ENCODE data around the gene SIGLEC9. TPM values are rescaled to one million over a fixed set of nuclear protein-coding genes. Genes with fewer than 3 reads are reported as not detected.

Gene SIGLEC9
- total RNA-seq, 1 experiment from 2014 or later: not detected

GRCh38 chr19:51119611-51120010, 5.1 kb upstream of the SIGLEC9 start:
- H3K27ac Mint-ChIP-seq: no peak overlapping the region
- H3K27me3 Mint-ChIP-seq (ENCODE audit: low read depth): peaks cover 20% of the 10 kb centered on the region
- TF ChIP-seq STAT6 (CRISPR knock-in tag; conservative IDR thresholded peaks at IDR 0.05; ENCODE audit: low read depth): no peak
- no peak for TF ChIP-seq GRHL2 (CRISPR knock-in tag; IDR thresholded peaks at IDR 0.05; ENCODE audit: insufficient replicate concordance, severe bottlenecking)
- no peak for TF ChIP-seq NR2C2 (CRISPR knock-in tag; IDR thresholded peaks at IDR 0.05)
- TF ChIP-seq ZNF425 (CRISPR knock-in tag; conservative IDR thresholded peaks at IDR 0.05): no peak
- TF ChIP-seq JAZF1 (CRISPR knock-in tag; IDR thresholded peaks at IDR 0.05): no peak
- TF ChIP-seq CBFB (CRISPR knock-in tag; IDR thresholded peaks at IDR 0.05; ENCODE audit: low read depth): no peak
- no peak for TF ChIP-seq USF2 (CRISPR knock-in tag; IDR thresholded peaks at IDR 0.05)
- TF ChIP-seq GTF2I (CRISPR knock-in tag; conservative IDR thresholded peaks at IDR 0.05): no peak
- TF ChIP-seq TP53 (CRISPR knock-in tag; IDR thresholded peaks at IDR 0.05): no peak
- ATAC-seq (no peak), DNase-seq (ENCODE audit: low spot score) (no peak)
- no peaks in the 10 kb centered on the region; the same call in 1 of the 2 replicates for H3K4me1 Mint-ChIP-seq
- H3K4me3 Mint-ChIP-seq: no peak overlapping the region
- no peaks in the 10 kb centered on the region for H3K36me3 Mint-ChIP-seq
- POLR2A ChIA-PET: no interaction called here
- no peaks in the 10 kb centered on the region for H3K9me3 Mint-ChIP-seq
- CTCF ChIA-PET: interaction anchor here (0.9 to 2.0 kb wide), 3 partner anchors 8 to 39 kb away, joined by 3 to 5 read pairs (median 3); no protein-coding TSS in a partner anchor

DNA sequence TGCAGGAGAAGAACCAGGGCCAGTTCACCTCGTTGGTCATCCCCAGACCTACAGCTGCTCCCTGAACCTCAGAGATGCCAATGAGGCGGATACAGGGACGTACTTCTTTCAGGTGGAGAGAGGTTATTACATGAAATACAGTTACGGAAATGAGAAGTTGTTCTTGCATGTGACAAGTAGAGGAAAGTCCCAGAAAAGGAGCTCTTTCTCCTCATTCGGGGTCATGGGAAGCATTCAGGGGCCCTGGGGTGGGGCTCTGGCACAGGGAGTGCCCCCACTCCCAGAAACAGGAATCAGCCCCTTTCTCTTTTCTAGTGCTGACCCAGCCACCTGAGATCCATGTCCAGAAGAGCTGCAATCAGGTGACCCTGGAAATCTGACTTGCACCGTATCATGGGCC, 4.5 kb upstream of the SIGLEC9 start:
- H3K27ac Mint-ChIP-seq: no peak overlapping the region
- no peaks in the 10 kb centered on the region; the same call in 1 of the 2 replicates for H3K4me1 Mint-ChIP-seq
- no peak overlapping the region for H3K4me3 Mint-ChIP-seq
- no peaks in the 10 kb centered on the region for H3K36me3 Mint-ChIP-seq
- H3K9me3 Mint-ChIP-seq: no peaks in the 10 kb centered on the region
- DNase-seq (ENCODE audit: low spot score): no peak
- H3K27me3 Mint-ChIP-seq (ENCODE audit: low read depth): peaks cover 14% of the 10 kb centered on the region
- ChIA-PET POLR2A (no interaction called here), CTCF (interaction anchor here (1.4 to 2.0 kb wide), 2 partner anchors 9 to 38 kb away, joined by 3 to 5 read pairs; no protein-coding TSS in a partner anchor)
- TF ChIP-seq CREB1 (CRISPR knock-in tag; IDR thresholded peaks at IDR 0.05) (no peak), FOXJ3 (CRISPR knock-in tag; IDR thresholded peaks at IDR 0.05; ENCODE audit: borderline replicate concordance) (no peak), SP1 (CRISPR knock-in tag; conservative IDR thresholded peaks at IDR 0.05) (no peak), PRDM15 (CRISPR knock-in tag; IDR thresholded peaks at IDR 0.05) (no peak), NR3C1 (CRISPR knock-in tag; conservative IDR thresholded peaks at IDR 0.05; ENCODE audit: low read depth) (no peak)
- no peak for ATAC-seq
